ENCODE data around the gene ZBTB8B. TPM values are rescaled to one million over a fixed set of nuclear protein-coding genes. Genes with fewer than 3 reads are reported as not detected.

Gene ZBTB8B
- total RNA-seq, 1 donor from 2014 or later = 0.92 TPM

DNA sequence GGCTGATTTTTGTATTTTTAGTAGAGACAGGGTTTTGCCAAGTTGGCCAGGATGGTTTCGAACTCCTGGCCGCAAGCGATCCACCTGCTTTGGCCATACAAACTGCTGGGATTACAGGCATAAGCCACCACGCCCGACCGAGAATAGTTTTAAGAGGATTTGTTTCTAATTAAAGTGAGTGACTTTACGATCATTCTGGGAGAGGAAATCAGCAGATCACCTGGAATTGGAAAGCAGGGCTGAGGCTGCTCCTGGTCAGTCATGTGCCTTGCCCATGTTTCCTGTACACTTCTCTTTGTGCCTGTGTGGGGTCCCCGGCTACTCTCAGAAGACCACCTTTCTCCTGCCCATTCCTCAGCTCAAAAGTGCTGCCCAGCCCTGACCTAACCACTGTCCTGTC lies 33.9 kb downstream of the ZBTB8B start:
- H3K36me3 Mint-ChIP-seq (ENCODE audit: low read depth, unreplicated experiment) = no peaks in the 10 kb centered on the region
- TF ChIP-seq CTCF (IDR thresholded peaks at IDR 0.05; ENCODE audit: unreplicated experiment) = no peak
- peaks cover 32% of the 10 kb centered on the region for H3K4me1 Mint-ChIP-seq (ENCODE audit: unreplicated experiment)
- H3K27ac Mint-ChIP-seq (ENCODE audit: unreplicated experiment) = no peak overlapping the region
- peaks cover 9% of the 10 kb centered on the region for H3K27me3 Mint-ChIP-seq (ENCODE audit: unreplicated experiment)
- H3K4me3 Mint-ChIP-seq (ENCODE audit: unreplicated experiment) = peak overlapping the region; percentile 51
- H3K9me3 Mint-ChIP-seq (ENCODE audit: unreplicated experiment) = no peaks in the 10 kb centered on the region
- no peak for DNase-seq (ENCODE audit: low spot score)

DNA sequence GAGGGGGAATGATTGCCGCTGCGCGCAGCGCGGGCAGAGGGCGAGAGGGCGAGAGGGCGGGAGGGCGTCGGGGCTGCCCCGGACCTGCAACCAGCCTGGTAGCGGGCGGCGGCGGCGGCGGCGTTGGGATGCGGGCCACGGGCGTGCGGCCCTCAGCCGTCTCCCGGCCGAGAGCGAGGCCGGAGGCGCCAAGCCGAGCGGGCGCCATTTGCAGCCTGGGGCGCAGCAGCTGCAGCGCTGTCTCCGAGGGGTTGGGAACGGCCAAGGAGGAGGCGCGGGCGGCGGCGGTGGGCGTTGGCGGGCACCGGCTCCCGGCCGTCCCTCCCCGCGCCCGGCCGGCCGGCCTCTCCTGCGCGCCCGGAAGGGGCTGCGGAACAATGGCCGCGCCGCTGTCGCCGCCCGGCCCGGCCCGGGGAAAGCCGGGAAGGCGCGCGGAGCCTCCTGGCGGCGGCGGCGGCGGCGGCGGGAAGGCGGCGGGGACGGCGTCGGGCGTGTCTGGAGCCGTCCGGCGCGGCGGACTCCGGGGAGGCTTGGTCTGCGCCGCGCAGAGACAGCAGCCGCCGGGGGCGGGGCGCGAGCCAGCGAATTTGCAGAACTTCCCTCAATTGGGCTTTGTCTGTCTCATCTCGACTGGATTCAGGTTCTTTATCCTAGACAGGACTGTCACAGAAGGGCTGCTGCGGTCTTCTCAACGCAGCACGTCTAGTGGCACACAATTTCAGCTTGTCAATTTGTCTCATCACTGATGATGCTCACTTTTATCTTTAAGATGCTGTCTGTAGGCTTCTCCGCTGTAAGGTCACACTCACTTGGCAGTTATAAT lies 35.7 kb downstream of the ZBTB8B start:
- peak; percentile 71 for DNase-seq (ENCODE audit: low spot score)
- no peaks in the 10 kb centered on the region for H3K9me3 Mint-ChIP-seq (ENCODE audit: unreplicated experiment)
- H3K27me3 Mint-ChIP-seq (ENCODE audit: unreplicated experiment) = peaks cover 12% of the 10 kb centered on the region
- peaks cover 34% of the 10 kb centered on the region for H3K4me1 Mint-ChIP-seq (ENCODE audit: unreplicated experiment)
- peak overlapping the region; percentile 92 for H3K4me3 Mint-ChIP-seq (ENCODE audit: unreplicated experiment)
- no peaks in the 10 kb centered on the region for H3K36me3 Mint-ChIP-seq (ENCODE audit: low read depth, unreplicated experiment)
- H3K27ac Mint-ChIP-seq (ENCODE audit: unreplicated experiment) = peak overlapping the region; percentile 92
- TF ChIP-seq CTCF (IDR thresholded peaks at IDR 0.05; ENCODE audit: unreplicated experiment) = no peak

- no peak for TF ChIP-seq CTCF (IDR thresholded peaks at IDR 0.05; ENCODE audit: unreplicated experiment)
- Mint-ChIP-seq H3K9me3 (ENCODE audit: unreplicated experiment) (no peaks in the 10 kb centered on the region), H3K4me3 (ENCODE audit: unreplicated experiment) (peak overlapping the region; percentile 70), H3K36me3 (ENCODE audit: low read depth, unreplicated experiment) (no peaks in the 10 kb centered on the region), H3K27ac (ENCODE audit: unreplicated experiment) (peak overlapping the region; percentile 95), H3K4me1 (ENCODE audit: unreplicated experiment) (peaks cover 28% of the 10 kb centered on the region), H3K27me3 (ENCODE audit: unreplicated experiment) (peaks cover 12% of the 10 kb centered on the region)
- peak; percentile 15 for DNase-seq (ENCODE audit: low spot score)
Measured at GRCh38 chr1:32501865-32502264, 37.0 kb downstream of the ZBTB8B start.

- no peak for TF ChIP-seq CTCF (IDR thresholded peaks at IDR 0.05; ENCODE audit: unreplicated experiment)
- Mint-ChIP-seq H3K9me3 (ENCODE audit: unreplicated experiment) (no peaks in the 10 kb centered on the region), H3K36me3 (ENCODE audit: low read depth, unreplicated experiment) (no peaks in the 10 kb centered on the region), H3K4me3 (ENCODE audit: unreplicated experiment) (no peak overlapping the region), H3K27me3 (ENCODE audit: unreplicated experiment) (peaks cover 12% of the 10 kb centered on the region), H3K27ac (ENCODE audit: unreplicated experiment) (no peak overlapping the region), H3K4me1 (ENCODE audit: unreplicated experiment) (peaks cover 28% of the 10 kb centered on the region)
- no peak for DNase-seq (ENCODE audit: low spot score)
Measured at GRCh38 chr1:32503153-32503552, 38.3 kb downstream of the ZBTB8B start.

GRCh38 chr1:32507021-32507420 lies 42.1 kb downstream of the ZBTB8B start:
- Mint-ChIP-seq H3K27me3 (ENCODE audit: unreplicated experiment) (peaks cover 5% of the 10 kb centered on the region), H3K4me3 (ENCODE audit: unreplicated experiment) (no peak overlapping the region), H3K36me3 (ENCODE audit: low read depth, unreplicated experiment) (no peaks in the 10 kb centered on the region), H3K27ac (ENCODE audit: unreplicated experiment) (no peak overlapping the region), H3K9me3 (ENCODE audit: unreplicated experiment) (no peaks in the 10 kb centered on the region), H3K4me1 (ENCODE audit: unreplicated experiment) (peaks cover 7% of the 10 kb centered on the region)
- TF ChIP-seq CTCF (IDR thresholded peaks at IDR 0.05; ENCODE audit: unreplicated experiment) = no peak
- no peak for DNase-seq (ENCODE audit: low spot score)

Measured in endothelial cell (in vitro differentiated cells).